GM12878 (cell line): ENCODE measurements around the gene OTOGL.
A peak's percentile ranks its signal among the peaks of the same experiment; 100 is the strongest.

Experiments used
- DPF2 ChIP-seq: fragments of 450-650 bp; IDR thresholded peaks from 2 replicates; pipeline ENCODE4 v1.6.1; 2017; ENCODE audit warnings: mild to moderate bottlenecking
- EGR1 ChIP-seq, 2 experiments: IDR thresholded peaks; 1 replicate in 1 of 2; 2 replicates in 1 of 2; pipeline ENCODE4 v1.6.1; 2011 to 2012; ENCODE audit warnings: low read depth in 2 of 2, low read length in 2 of 2, borderline replicate concordance in 1 of 2, mild to moderate bottlenecking in 1 of 2, moderate library complexity in 1 of 2
- HDAC2 ChIP-seq: fragments of 200-600 bp; sonication (generic); IDR thresholded peaks from 2 replicates; pipeline ENCODE4 v1.6.1; 2017
- NFYB ChIP-seq: IDR thresholded peaks from 2 replicates; pipeline ENCODE4 v1.6.1; 2011; ENCODE audit warnings: low read depth, mild to moderate bottlenecking, low read length, improper control_type of control experiment, moderate library complexity; ENCODE audit not compliant: insufficient read depth
- POLR2A ChIP-seq: IDR thresholded peaks from 2 replicates; pipeline ENCODE4 v1.6.1; 2011; ENCODE audit warnings: low read depth, mild to moderate bottlenecking, low read length
- POLR2AphosphoS5 ChIP-seq: IDR thresholded peaks from 2 replicates; pipeline ENCODE4 v1.6.1; 2011; ENCODE audit warnings: mild to moderate bottlenecking, low read length, inconsistent platforms
- SMC3 ChIP-seq: IDR thresholded peaks from 2 replicates; pipeline ENCODE4 v1.6.1; 2011; ENCODE audit warnings: low read length, improper control_type of control experiment, borderline replicate concordance
- SP1 ChIP-seq: IDR thresholded peaks from one replicate; pipeline ENCODE4 v1.6.1; 2011; ENCODE audit warnings: low read depth, low read length
- SPI1 ChIP-seq: IDR thresholded peaks from 2 replicates; pipeline ENCODE4 v1.6.1; 2011; ENCODE audit warnings: low read depth, mild to moderate bottlenecking, low read length, moderate library complexity, borderline replicate concordance; ENCODE audit not compliant: insufficient read depth
- ZNF274 ChIP-seq: IDR thresholded peaks from one replicate; pipeline ENCODE4 v1.8.0; 2011; ENCODE audit not compliant: insufficient read length, insufficient read depth
- TF ChIP-seq, protein P1 (sequence below), 3 experiments: IDR thresholded peaks in 2 of 3; conservative IDR thresholded peaks in 1 of 3; 2 replicates each; pipeline ENCODE4 v1.5.1; 2011; ENCODE audit warnings: low read depth in 3 of 3, low read length in 3 of 3, mild to moderate bottlenecking in 3 of 3, control low read depth in 2 of 3, moderate library complexity in 2 of 3, inconsistent platforms in 1 of 3, mixed read lengths in 1 of 3; ENCODE audit not compliant: control insufficient read depth in 2 of 3, insufficient read depth in 1 of 3; ENCODE audit errors: extremely low read depth in 1 of 3
- TF ChIP-seq, protein P2 (sequence below): fragments of 450-650 bp; IDR thresholded peaks from 2 replicates; pipeline ENCODE4 v1.6.1; 2016; ENCODE audit warnings: mild to moderate bottlenecking

DNA sequence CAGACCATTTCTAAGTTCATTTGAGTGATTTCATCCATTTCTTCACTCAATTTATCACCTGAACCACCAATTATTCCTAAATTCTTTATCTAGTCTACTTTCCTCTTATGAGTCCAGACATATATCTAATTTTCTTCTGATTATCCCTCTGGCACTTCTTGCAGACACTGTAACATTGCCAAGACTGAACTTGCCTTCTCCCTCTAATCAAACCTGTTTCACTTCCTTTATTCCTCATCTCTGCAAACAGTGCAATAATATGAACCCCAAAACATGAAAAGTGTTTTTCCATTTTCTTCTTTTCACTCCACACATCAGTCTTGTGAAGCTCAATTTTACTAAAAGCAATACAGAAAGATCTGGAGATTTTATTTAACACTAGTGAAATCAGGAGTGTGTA is 306.9 kb downstream of the OTOGL start:
- no peak for TF ChIP-seq DPF2
- TF ChIP-seq, protein P1, sequence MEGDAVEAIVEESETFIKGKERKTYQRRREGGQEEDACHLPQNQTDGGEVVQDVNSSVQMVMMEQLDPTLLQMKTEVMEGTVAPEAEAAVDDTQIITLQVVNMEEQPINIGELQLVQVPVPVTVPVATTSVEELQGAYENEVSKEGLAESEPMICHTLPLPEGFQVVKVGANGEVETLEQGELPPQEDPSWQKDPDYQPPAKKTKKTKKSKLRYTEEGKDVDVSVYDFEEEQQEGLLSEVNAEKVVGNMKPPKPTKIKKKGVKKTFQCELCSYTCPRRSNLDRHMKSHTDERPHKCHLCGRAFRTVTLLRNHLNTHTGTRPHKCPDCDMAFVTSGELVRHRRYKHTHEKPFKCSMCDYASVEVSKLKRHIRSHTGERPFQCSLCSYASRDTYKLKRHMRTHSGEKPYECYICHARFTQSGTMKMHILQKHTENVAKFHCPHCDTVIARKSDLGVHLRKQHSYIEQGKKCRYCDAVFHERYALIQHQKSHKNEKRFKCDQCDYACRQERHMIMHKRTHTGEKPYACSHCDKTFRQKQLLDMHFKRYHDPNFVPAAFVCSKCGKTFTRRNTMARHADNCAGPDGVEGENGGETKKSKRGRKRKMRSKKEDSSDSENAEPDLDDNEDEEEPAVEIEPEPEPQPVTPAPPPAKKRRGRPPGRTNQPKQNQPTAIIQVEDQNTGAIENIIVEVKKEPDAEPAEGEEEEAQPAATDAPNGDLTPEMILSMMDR (IDR thresholded peaks at IDR 0.05 in 2 of 3, conservative IDR thresholded peaks at IDR 0.05 in 1 of 3; ENCODE audit: control insufficient read depth in 2 of 3, extremely low read depth in 1 of 3, insufficient read depth in 1 of 3, low read depth in 3 of 3, low read length in 3 of 3) = no peak
- no peak for TF ChIP-seq POLR2AphosphoS5
- TF ChIP-seq, protein P2, sequence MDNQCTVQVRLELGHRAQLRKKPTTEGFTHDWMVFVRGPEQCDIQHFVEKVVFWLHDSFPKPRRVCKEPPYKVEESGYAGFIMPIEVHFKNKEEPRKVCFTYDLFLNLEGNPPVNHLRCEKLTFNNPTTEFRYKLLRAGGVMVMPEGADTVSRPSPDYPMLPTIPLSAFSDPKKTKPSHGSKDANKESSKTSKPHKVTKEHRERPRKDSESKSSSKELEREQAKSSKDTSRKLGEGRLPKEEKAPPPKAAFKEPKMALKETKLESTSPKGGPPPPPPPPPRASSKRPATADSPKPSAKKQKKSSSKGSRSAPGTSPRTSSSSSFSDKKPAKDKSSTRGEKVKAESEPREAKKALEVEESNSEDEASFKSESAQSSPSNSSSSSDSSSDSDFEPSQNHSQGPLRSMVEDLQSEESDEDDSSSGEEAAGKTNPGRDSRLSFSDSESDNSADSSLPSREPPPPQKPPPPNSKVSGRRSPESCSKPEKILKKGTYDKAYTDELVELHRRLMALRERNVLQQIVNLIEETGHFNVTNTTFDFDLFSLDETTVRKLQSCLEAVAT = no peak
- TF ChIP-seq SMC3 = no peak
- no peak for TF ChIP-seq POLR2A
- no peak for TF ChIP-seq SP1
- no peak for TF ChIP-seq ZNF274
- no peak for TF ChIP-seq HDAC2
- TF ChIP-seq NFYB = no peak
- TF ChIP-seq EGR1 (IDR thresholded peaks at IDR 0.05; ENCODE audit: borderline replicate concordance in 1 of 2, low read depth in 2 of 2, low read length in 2 of 2) = no peak
- TF ChIP-seq SPI1 = peak; percentile 63; the same call in 1 of the 2 replicates
